Subcutaneous adipose tissue (tissue), 4 donors: ENCODE measurements around the gene HASPIN. TPM values are rescaled to one million over a fixed set of nuclear protein-coding genes. Genes with fewer than 3 reads are reported as not detected.

Source experiments
- total RNA-seq, 4 donors: library from RNA; depleted of rRNA; stranded (reverse); fragments of >200 nt; gene quantifications; one replicate each; pipeline ENCODE4 v1.1.0, GENCODE V29; 2016
- TF ChIP-seq, protein P1 (sequence below): fragments of 450-650 bp; IDR thresholded peaks from one replicate; pipeline ENCODE4 v1.5.1; 2016; ENCODE audit warnings: low read depth, mild to moderate bottlenecking, control low read depth, antibody characterized with exemption, moderate library complexity

The HASPIN gene
- total RNA-seq, 4 donors from 2014 or later, result 0.33 to 0.44 (median 0.34) TPM; not detected in 1

DNA sequence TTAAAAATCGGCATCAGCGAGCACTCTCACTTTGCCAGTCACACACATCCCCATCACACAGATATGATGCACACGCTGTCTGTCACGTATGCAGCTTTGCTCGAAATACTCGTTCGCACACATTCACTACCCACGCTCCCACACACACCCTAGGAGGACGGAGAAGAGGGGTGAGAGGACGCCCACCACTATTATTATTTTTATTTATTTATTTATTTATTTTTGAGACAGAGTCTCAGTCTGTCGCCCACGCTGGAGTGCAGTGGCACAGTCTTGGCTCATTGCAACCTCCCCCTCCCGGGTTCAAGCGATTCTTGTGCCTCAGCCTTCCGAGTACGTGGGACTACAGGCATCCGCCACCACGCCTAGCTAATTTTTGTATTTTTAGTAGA is 30.4 kb downstream of the HASPIN start:
- TF ChIP-seq, protein P1, sequence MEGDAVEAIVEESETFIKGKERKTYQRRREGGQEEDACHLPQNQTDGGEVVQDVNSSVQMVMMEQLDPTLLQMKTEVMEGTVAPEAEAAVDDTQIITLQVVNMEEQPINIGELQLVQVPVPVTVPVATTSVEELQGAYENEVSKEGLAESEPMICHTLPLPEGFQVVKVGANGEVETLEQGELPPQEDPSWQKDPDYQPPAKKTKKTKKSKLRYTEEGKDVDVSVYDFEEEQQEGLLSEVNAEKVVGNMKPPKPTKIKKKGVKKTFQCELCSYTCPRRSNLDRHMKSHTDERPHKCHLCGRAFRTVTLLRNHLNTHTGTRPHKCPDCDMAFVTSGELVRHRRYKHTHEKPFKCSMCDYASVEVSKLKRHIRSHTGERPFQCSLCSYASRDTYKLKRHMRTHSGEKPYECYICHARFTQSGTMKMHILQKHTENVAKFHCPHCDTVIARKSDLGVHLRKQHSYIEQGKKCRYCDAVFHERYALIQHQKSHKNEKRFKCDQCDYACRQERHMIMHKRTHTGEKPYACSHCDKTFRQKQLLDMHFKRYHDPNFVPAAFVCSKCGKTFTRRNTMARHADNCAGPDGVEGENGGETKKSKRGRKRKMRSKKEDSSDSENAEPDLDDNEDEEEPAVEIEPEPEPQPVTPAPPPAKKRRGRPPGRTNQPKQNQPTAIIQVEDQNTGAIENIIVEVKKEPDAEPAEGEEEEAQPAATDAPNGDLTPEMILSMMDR, result no peak

DNA sequence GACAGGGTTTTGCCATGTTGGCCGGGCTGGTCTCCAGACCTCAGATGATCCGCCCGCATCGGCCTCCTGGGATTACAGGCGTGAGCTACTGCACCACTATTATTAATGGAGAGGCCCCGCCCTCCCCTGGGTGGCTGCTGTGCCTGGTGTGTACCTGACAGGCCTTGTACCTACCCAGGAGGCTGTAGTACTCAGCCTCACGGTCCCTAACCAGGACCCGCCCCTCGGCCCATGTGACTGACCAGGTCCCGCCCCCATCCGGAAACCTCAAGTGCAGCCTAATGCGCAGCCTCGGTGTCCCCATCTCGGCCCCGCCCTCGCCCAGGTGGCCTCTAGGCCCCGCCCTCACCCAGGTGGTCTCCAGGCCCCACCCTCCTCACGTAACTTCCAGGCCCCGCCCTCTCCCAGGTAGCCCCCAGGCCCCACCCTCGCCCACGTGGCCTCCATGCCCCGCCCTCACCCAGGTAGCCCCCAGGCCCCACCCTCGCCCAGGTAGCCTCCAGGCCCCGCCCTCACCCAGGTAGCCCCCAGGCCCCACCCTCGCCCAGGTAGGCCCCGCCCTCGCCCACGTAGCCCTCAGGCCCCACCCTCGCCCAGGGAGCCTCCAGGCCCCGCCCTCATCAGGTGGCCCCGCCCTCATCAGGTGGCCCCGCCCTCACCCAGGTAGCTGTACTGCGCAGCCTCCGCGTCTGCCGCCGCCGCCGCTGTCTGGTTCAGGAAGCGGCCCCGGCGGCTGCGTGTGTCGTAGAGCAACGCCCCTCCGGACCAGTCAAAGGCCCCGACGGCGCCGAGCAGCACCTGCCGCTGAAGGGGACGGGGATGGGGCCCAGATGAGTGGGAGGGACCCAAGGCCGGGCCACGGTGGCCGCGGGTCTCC is 31.0 kb downstream of the HASPIN start:
- TF ChIP-seq, protein P1, result no peak

DNA sequence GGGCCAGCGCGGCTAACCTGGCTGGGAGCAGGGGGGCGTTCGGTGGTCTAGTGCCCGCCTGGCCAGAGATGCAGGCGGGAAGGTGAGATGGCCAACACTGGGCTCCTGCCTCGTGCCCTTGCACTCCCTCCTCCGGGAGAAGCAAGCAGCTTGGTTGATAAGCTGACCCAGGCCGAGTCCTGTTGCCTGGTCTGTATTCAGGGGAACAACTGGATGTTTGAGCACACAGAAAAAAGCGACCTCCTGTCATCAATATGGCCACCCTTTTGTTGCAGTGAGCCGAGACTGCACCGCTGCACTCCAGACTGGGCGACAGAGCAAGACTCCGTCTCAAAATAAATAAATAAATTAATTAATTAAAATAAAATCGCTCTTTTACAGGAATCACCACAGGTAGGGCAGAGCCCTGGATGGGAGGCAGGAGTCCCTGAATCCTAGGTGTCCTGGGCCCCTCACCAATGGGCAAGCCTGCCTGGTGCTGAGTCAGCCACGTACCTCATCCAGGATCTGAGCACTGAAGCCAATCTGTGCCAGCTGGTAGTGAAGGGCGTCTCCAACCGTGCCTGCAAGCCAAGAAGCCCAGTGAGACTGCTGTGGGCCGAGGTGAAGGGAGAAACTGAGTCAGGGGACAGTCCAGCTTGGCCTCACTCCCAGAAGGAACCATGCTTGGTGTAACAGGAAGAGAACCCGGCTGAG is 31.8 kb downstream of the HASPIN start:
- TF ChIP-seq, protein P1, result no peak

DNA sequence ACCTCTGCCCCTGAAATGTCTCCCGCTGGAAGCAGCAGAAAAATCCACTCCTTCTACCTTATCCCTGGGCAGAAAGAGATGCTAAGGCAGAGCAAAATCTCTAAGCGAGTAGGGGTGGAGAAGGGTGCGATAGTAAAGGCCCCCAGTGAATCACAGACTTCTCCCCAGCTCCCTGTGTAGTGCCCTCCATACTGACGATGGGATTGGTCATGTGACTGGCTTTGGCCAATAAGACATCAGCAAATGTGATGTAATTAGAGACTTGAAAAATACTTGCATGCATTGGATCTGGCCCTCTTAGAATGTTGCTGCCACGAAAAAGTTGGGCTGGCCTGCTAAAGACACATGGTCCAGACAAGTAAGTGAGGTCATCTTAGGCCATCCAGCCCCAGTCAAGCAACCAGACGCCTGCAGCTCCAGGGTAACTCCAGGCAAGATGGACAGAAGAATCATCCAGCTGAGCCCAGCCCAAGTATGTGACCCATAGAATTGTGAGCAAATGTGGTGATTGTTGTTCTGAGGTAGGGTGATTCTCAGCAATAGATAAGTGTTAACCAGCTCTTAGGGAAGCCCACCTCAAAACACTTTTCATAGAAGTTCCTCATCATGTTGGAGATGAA is 36.0 kb downstream of the HASPIN start:
- TF ChIP-seq, protein P1, result no peak

DNA sequence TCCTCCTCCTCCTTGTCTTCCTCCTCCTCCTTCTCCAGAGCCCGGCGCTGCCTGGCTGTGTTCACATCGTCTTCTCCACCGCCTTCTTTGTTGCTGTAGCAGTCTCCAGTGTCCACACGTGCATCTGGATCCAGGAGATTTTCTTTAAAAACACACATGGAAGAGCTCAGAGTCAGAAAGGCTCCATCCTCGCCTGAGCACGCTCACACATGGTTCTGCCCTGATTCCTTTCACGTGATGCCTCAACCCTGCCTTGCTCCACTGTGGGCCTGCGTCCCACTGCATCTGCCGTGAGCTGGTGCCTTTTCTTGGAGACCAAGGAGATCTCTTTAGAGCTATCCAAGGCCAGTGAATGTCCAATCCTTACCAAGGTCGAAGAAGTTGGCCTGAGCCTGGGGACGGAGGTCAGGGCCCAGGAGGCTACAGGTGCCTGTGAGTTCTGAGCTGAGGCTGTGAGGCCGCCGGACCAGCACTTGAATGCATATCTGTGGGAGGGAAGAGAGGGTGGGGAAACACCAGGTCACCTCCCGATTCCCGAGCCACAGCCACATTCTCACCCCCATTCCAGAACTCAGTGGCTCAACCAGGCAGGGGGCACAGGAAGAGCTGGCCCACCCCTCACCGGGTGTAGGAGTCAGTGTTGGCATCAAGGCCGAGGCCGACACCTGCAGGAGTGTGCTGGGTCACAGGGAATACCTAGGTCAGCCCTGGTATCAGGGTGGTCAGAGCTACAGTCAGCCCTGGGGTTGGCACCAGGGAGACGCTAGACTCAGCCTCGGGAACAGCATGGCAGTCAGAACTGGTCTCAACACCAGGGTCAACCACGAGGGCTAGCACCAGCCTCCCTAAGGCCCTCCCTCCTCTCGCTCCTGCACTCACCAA is 37.6 kb downstream of the HASPIN start:
- TF ChIP-seq, protein P1, result no peak

DNA sequence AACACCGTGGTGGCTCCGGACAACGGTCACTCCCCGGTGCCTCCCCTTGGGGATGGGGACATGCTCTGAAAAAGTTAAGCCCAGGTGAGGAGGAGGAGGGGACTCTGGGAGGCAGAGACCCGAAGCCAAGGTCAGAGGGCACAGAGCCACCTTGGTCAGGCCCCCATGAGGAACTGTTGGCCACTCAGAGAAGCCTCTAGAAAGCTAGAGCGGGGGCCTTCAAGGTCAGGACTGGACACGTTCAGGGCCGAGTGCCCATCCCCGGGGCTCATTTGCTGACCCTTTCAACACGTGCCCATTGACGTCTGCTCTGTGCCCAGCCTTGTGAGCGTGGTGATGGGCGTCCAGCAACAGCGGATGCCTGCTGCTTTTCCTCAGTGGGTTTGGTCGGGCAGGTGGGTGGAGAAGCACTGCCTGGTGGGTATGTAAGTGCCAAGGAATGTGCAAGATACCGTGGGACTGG is 38.2 kb downstream of the HASPIN start:
- TF ChIP-seq, protein P1, result no peak
